SHP77 (cell line): ENCODE results near the gene INPP5A.
"Not testable (repeated sequence)": the region's sequence is repeated elsewhere in the genome, so short reads cannot be mapped to it uniquely, and the experiment has no call there.

Experiments
- DNase-seq, 2 experiments: peaks; one replicate each; lab custom pipeline; 2025; lab: John Stamatoyannopoulos, UW

The INPP5A gene, protein sequence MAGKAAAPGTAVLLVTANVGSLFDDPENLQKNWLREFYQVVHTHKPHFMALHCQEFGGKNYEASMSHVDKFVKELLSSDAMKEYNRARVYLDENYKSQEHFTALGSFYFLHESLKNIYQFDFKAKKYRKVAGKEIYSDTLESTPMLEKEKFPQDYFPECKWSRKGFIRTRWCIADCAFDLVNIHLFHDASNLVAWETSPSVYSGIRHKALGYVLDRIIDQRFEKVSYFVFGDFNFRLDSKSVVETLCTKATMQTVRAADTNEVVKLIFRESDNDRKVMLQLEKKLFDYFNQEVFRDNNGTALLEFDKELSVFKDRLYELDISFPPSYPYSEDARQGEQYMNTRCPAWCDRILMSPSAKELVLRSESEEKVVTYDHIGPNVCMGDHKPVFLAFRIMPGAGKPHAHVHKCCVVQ

DNA sequence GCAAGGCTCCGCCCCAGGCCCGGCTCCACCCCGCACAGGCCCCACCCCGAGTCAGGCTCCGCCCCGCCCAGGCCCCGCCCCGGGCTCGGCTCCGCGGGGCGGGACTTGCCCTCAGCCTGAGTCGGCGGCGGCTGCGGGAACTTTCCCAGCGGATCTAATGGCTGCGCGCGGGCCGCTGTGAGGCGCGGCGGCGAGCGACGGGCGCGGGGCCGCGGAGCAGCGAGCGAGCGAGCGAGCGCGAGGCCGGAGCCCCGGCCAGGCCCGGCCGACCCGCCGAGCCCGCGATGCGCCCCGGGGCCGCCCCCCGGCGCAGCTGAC, at the start of gene INPP5A:
INPP5A (plus strand) TSS at position 104 of the 318 bp plus-strand sequence. CDS start 310 bp downstream, outside the sequence.
- no peak for DNase-seq

- no peak for DNase-seq
Measured at GRCh38 chr10:132488231-132488821, 49.3 kb upstream of the INPP5A start.

DNA sequence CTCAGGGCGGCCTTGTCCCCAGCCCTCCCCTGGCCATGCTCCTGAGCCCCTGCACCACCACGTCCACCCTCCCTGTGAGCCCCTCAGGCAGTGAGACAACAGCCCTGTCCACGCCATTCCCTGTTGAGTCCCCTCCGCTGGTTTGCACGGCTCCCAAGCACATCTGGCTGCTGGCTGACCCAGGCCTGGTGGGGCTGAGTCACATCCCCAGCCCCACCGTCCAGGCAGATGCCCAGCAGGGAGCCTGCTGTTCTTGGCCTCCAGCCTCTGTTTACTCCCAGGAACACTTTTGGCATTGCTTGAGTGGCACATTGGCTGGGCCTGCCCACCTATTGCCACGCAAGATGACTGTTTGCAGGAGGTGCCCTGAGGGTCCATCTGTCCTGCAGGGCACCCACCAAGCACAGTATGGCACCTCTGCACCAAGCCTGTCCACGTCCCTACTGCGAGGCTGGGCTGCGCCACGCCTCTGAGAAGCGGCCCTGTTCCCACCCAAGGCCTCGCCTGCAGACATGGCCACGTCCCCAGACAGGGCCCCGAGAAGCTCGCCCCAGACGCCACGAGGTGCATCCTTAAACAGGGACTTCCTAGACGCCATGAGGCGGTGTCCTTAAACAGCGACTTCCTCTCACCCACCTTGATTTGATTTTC, 48.4 kb upstream of the INPP5A start:
- DNase-seq = no peak

GRCh38 chr10:132489704-132490534, 47.7 kb upstream of the INPP5A start:
- DNase-seq = no peak

GRCh38 chr10:132491534-132491933, 46.1 kb upstream of the INPP5A start:
- not testable (repeated sequence) for DNase-seq

- no peak for DNase-seq
Measured at GRCh38 chr10:132492323-132493025, 45.1 kb upstream of the INPP5A start.

DNA sequence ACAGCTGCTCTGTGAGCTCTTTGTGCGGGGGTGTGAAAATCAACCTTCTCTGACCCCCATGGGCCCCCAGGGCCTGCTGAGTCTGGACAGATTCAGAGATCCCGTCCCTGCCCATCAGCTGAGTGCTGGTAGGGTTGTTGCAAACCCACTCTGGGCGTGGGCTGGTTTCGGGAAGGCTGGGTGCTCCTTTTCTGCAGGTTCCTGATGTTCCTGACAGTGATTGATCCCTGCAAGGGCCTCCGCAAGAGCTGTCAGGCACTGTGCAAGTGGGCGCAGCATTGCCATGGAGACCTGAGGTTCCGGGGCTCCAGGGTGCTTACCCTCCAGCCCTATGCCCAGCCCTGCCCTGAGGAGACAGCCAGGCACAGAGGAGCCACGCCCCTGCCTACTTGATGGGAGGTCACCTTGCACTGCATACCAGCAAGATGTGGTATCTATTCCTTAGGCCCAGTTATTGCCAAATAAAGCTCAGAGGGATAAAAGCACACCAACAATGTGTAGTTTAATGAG, 44.3 kb upstream of the INPP5A start:
- DNase-seq = no peak

DNA sequence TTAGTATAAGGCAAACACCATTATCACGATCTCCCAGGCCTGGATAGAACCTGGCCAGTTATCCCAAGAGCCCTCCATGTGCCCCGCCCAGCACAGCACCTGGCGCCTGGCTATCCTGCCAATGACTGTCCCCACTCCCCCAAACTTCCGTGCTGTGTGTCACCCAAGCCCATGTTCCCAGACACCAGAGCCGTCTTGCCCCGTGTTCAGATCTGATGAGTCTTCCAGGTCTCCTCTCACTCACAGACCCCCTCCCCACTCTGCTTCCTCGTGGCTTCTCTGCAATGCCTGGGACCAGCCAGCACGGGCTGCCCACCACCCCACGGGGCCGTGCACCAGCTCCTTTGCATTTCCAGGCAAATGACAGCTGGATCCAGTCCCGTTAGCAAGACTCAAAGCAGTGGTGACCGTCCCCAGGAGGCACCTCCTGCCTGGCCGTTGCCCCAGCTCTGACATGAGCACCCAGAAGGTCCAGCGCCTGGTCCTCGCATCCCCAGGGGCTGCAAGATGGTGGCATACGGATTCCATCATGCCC, 43.8 kb upstream of the INPP5A start:
- no peak for DNase-seq

DNA sequence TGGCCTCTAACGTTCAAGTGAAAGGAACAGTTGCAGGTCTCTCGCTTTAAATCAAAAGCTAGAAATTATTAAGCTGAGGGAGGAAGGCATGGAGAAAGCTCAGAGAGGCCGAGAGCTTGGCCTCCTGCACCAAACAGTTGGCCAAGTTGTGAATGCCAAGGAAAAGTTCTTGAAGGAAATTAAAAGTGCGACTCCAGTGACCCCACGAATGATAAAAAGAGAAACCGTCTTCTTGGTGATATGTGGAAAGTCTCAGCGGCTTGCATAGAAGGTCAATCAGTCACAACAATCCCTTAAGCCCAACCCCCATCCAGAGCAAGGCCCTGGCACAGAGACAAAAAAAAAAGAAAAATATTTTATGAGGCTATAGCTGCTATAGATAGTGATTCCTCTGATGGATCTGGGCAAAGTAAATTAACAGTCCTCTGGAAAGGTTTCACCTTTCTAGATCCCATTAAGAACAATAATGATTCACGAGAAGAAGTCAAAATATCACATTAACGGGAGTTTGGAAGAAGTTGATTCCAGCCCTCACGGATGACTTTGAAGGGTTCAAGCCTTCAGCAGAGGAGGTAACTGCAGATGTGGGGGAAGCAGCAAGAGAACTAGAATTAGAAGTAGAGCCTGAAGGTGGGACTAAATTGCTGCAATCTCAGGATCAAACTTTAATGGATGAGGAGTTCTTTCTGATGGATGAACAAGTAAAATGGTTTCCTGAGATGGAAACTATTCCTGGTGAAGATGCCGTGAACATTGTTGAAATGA, 42.5 kb upstream of the INPP5A start:
- no peak for DNase-seq

DNA sequence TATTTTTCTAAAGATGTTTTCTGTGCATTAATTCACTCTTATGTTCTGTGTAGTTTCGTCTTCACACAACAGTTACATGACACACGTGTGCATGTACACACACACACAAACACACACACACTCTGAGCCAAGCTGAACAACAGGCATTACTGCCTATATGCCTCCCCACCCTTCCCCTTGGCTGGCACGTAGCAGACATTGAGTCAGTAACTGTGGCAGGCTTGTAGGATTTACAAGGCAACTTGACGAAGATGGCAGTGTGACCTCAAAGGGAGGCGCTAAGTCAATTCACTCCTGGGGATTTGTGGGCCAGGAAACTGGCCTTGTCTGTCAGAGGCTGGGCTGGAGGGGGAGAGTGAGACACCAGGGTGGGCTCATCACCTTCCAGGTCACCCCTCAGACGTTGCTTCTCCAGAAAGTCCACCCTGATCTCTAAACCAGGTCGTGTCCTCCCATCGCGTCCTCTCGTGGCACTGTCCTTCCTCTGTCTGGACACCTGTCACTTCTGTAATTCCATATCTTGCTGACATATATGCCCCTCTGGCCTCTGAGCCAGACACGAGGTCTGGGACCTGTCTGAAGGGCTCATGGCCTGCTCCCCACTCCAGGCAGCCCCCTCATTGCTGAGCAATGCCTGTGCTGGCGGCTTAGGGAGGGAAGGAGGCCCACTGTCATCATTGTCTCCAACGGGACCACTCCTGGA, 41.1 kb upstream of the INPP5A start:
- DNase-seq = no peak

DNA sequence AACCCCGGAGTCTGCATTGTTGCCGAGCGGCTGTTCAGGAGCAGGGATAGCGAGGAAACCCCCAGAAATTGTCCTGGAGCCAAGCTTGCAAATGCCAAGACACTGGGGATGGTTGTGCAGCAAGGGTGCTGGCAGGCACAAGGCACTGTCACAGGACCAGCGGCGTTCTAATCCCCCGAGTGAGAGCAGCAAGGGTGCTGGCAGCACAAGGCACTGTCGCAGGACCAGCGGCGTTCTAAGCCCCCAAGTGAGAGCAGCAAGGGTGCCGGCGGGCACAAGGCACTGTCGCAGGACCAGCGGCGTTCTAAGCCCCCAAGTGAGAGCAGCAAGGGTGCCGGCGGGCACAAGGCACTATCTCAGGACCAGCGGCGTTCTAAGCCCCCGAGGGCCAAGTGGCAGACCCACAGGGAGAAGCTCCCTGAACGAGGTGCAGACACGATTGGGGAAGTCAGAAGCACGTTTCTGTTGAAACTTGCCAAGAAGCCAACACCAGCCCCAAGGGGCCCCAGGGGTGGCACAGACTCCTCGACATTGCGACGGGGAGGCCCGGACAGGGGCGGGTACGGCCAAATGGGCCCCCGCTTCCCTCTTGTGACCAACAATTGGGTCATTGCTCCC, 40.4 kb upstream of the INPP5A start:
- DNase-seq = no peak

DNA sequence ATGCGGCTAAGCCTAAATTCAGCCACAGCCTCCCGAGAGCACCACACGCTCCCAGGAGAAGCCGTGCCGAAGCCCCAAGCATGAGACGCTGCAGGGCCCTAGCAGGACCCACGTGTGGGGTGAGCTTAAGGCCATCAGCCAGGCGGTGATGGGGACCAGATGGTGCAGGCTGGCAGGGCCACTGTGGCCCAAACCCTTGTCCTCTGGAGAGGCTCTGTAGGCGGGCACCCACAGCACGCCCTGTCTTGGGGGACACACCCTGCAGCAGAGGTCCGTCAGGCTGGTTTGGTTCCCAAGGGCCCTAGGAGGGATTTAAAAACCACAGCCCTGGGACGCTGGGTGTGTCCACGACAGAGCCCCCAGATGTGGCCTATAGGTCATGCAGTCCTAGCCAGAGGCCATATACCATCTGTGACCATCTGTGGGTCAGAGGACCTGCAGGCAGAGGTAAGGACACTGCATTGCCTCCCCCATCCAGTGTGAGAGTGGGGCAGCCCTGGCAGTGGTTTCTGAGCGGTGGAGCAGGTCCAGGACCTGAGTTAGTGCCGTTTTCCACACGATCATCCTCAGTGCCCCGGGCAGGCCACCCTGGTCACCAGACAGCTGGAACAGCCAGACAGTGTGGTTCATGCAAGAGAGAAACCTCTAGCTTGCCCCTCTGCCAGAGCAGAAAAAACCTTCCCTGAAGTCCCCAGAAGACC, 39.6 kb upstream of the INPP5A start:
- DNase-seq = no peak

GRCh38 chr10:132498562-132499366, 38.8 kb upstream of the INPP5A start:
- DNase-seq = no peak

DNA sequence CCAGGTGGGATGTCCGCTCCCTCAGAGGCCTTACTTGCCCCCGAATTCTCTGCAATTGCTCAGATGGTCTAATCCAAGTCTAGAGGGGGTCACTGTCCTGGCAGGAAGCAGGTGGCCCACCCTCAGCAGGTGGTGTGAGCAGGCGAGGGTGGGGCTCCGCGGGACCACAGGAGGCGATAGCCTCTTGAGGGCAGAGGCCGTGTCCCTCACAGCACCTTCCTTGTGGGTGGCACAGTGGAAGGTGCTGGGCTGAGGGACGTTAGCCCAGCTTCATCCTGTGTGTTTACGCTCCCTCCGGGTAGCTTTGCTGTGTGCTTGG, 38.3 kb upstream of the INPP5A start:
- DNase-seq = no peak

DNA sequence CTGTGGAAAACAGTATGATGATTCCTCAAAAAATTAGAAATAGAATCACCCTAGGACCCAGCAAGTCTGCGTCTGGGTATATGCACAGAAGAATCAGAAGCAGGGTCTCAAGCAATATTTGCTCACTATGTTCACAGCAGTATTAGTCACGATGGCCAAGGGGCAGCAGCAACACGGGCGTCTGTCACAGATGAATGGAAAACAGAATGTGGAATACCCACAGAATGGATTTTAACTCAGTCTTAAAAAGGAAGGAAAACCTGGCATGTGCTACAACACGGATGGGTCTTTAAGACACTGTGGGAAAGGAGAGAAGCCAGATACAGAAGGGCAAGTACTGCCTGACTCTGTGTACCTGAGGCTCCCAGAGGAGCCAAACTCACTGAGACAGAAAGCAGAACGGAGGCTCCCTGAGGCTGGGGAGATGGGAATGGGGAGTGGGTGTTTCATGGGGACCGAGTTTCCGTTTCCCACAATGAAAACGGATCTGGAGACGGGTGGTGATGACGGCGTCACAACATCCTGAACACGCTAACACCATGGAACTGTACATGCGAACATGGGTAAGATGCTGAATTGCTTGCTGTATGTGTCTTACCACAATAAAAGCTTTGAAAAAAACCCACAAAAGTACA, 36.7 kb upstream of the INPP5A start:
- no peak for DNase-seq

DNA sequence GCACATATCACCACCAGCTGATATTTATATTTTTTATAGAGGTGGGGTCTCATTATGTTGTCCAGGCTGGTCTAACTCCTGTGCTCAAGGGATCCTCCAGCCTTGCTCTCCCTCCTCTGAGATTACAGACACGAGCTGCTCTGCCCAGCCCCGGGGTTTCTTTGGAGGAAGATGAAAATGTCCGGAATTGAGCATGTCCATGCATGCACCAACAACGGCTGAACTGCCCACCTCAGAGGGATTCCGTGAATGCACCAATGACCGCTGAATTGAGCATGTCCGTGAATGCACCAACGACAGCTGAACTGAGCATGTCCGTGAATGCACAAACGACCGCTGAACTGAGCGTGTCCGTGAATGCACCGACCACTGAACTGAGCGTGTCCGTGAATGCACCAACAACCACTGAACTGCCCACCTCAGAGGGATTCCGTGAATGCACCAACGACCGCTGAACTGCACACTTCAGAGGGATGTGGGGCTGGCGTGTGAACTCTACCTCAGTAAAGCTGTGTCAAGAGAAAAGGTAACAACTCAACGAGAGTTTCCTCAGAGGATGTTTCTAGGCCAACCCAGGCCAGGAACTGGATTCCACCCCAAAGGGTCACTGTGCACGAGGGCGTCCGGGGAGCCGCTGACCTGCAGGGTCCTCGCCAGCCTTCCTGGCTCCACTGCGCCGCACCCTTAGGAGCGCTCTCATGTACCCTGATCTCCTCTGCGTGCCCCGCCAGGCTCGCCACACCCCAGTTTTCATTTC, 34.9 kb upstream of the INPP5A start:
- DNase-seq = no peak
